HG02763 (cell line): ENCODE results near the gene OGDH.
"Not testable (repeated sequence)": the region's sequence is repeated elsewhere in the genome, so short reads cannot be mapped to it uniquely, and the experiment has no call there.

Source experiments
- ATAC-seq: cut with Tn5 transposase; IDR thresholded peaks from one replicate; pipeline ENCODE4 v1.9.1; 2021; ENCODE audit warnings: mild to moderate bottlenecking, moderate library complexity; ENCODE audit not compliant: unreplicated experiment

OGDH gene

DNA sequence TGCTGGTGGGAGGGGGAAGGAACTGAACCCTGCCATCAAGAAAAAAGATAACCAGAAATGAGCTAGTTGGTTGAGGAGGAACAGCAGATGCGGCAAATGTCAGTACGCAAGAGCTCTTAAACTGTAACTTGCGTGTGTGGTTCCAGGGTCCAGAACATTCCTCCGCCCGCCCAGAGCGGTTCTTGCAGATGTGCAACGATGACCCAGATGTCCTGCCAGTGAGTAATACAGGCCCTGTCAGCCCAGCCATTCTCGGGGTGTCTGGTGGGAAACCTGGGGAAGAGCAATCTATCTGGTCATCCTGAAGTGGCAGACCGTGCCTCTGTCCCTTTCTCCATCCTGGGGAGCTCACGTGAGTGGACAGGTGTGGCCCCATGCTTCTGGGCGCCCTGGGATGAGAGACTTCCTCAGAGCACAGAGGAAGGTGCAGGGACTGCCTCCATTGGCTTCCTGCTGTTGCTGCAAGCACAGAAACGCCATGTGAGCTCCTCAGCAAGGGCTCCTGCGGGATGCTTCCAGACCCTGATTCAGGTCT lies 91.7 kb downstream of the OGDH start:
- no peak for ATAC-seq

- not testable (repeated sequence) for ATAC-seq
Observed at GRCh38 chr7:44699598-44699997, 93.2 kb downstream of the OGDH start.

DNA sequence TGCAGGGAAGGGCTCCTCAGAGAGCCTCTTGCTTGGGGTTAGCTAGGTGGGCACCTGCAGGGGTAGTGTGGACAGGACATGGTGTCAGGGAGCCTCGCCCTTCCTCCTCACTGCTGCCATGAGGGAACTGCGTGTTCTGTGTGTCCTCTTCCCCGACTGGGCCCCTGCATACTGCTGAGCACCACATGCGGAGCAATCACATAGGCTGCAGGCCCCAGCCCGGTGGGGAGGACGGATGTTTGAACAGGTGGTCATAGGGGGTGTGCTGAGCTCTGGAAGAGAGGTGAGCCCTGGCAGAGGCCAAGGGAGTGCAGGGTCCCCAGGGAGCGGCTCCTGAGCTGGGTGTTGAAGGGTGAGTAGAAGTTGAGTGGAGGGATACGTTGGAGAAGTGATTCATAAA lies 93.9 kb downstream of the OGDH start:
- no peak for ATAC-seq

DNA sequence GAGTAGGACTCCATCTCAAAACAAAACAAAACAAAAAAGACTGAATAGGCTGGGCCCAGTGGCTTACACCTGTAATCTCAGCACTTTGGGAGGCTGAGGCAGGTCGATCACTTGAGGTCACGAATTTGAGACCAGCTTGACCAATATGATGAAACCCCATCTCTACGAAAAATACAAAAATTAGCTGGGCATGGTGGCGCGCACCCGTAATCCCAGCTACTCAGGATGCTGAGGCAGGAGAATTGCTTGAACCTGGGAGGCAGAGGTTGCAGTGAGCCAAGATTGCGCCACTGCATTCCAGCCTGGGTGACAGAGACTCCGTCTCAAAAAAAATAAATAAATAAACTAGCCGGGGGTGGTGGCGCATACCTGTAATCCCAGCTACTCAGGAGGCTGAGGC lies 97.0 kb downstream of the OGDH start:
- ATAC-seq: not testable (repeated sequence)

GRCh38 chr7:44703921-44704320 lies 97.5 kb downstream of the OGDH start:
- ATAC-seq: no peak

DNA sequence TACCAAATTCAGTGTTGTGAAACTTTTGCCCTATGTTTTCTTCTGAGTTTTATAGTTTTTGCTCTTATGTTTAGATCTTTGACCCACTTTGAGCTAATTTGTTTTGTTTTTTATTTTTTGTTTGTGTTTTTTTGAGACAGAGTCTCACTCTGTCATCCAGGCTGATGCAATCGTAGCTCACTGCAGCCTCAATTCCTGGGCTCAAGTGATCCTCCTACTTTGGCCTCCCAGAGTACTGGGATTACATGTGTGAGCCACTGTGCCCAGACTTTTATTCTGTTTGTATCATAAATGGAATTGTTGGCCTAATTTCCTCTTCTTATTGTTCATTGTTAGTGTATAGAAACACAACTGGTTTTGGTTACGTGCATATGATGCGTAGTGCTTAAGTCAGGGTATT lies 99.0 kb downstream of the OGDH start:
- no peak for ATAC-seq

GRCh38 chr7:44706788-44707557 lies 100.5 kb downstream of the OGDH start:
- ATAC-seq: no peak

- no peak for ATAC-seq
Observed at GRCh38 chr7:44707558-44708230, 101.3 kb downstream of the OGDH start.

- no peak for ATAC-seq
Observed at GRCh38 chr7:44709011-44709915, 102.8 kb downstream of the OGDH start.

- no peak for ATAC-seq
Observed at GRCh38 chr7:44709945-44710596, 103.6 kb downstream of the OGDH start.

- ATAC-seq: no peak
Observed at GRCh38 chr7:44711528-44711927, 105.1 kb downstream of the OGDH start.

DNA sequence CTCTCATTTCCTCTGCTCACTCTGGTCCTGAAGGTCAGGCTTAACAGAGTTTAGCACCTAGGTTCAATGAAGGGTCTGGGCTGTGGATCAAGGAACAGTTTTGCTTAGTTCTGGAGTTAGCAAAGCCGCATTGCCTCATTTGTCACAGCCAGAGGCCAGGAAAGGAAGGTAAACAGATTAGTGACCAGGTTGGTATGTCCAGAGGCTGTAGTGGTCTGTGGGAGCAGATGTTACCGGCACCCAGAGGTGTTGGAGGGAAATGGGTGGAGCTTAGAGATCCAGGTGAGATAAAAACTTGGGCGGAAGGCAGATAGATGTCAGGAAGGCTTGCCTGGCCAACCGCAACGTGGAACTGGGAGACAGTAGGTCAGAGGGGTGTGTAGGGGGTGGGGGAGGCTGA lies 105.6 kb downstream of the OGDH start:
- no peak for ATAC-seq

- no peak for ATAC-seq
Observed at GRCh38 chr7:44713141-44713540, 106.7 kb downstream of the OGDH start.

GRCh38 chr7:44713680-44714335 lies 107.4 kb downstream of the OGDH start:
- no peak for ATAC-seq

GRCh38 chr7:44716205-44716604 lies 109.8 kb downstream of the OGDH start:
- ATAC-seq: no peak

DNA sequence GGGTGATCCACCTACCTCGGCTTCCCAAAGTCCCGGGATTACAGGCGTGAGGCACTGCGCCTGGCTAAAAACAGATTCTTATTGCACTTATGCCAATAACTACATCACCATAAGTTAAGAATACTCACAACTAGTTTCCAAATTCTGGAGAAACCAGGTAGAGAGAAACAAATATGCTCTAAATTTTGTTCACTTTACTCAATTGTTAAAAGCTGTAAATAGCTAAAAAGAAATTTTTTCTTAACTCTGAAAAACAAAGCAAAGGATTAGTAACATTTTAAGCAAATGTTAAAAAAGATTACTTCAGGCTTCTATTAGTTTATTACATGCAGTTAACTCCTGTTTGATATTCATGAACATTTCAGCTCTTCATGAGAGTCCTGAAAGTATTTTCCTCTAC lies 113.9 kb downstream of the OGDH start:
- ATAC-seq: no peak

- no peak for ATAC-seq
Observed at GRCh38 chr7:44724276-44724675, 117.8 kb downstream of the OGDH start.

GRCh38 chr7:44726250-44726649 lies 119.8 kb downstream of the OGDH start:
- ATAC-seq: not testable (repeated sequence)

- no peak for ATAC-seq
Observed at GRCh38 chr7:44727158-44727936, 120.9 kb downstream of the OGDH start.

GRCh38 chr7:44727937-44728262 lies 121.5 kb downstream of the OGDH start:
- no peak for ATAC-seq
